SK-N-SH (cell line): ENCODE measurements around the gene MAML3. TPM values are rescaled to one million over a fixed set of nuclear protein-coding genes. Genes with fewer than 3 reads are reported as not detected.

Source experiments
- CTCF ChIA-PET: fragments of 300-600, 350-600 bp; formaldehyde crosslinking; extraction: SDS; loops from one replicate; lab custom pipeline; 2021; lab: Yijun Ruan, JAX
- POLR2A ChIA-PET: fragments of 350-600 bp; sonication (Branson Sonifier 250); formaldehyde crosslinking; extraction: SDS; loops from one replicate; lab custom pipeline; 2020; ENCODE audit warnings: antibody characterized with exemption, inconsistent platforms; lab: Yijun Ruan, JAX
- DNase-seq: peaks from one replicate; pipeline ENCODE4 v3.0.0; 2012
- H2AFZ ChIP-seq: fragments of 200-600 bp; sonication (generic); 2 replicates; pipeline ENCODE4 v1.8.1; 2016; ENCODE audit warnings: antibody characterized with exemption, mild to moderate bottlenecking, low read depth
- H3F3A ChIP-seq: fragments of 200-600 bp; sonication (generic); replicated peaks from 2 replicates; pipeline ENCODE3; 2016; ENCODE audit warnings: antibody characterized with exemption, mild to moderate bottlenecking; ENCODE audit not compliant: insufficient read depth
- H3K27ac ChIP-seq, 2 experiments: fragments of 200-500 bp in 1 of 2; fragments of 200-600 bp in 1 of 2; sonication (Bioruptor generic) in 1 of 2; sonication (generic), shearing (Covaris generic) in 1 of 2; 2 replicates each; pipeline versions ENCODE4 v1.5.1 to v1.6.1; 2014 to 2016; ENCODE audit warnings: low read depth in 2 of 2, inconsistent platforms in 1 of 2, low read length in 1 of 2, mild to moderate bottlenecking in 1 of 2, mixed read lengths in 1 of 2
- H3K27me3 ChIP-seq: fragments of 200-600 bp; sonication (generic), shearing (Covaris generic); 2 replicates; pipeline ENCODE4 v1.6.1; 2016; ENCODE audit warnings: mixed run types; ENCODE audit not compliant: insufficient read depth
- H3K36me3 ChIP-seq, 2 experiments: fragments of 200-500 bp in 1 of 2; fragments of 200-600 bp in 1 of 2; sonication (Bioruptor generic) in 1 of 2; sonication (generic) in 1 of 2; replicated peaks in 1 of 2; 2 replicates each; pipeline versions ENCODE3 to v1.5.1; 2014 to 2016; ENCODE audit warnings: low read length in 1 of 2, mild to moderate bottlenecking in 1 of 2; ENCODE audit not compliant: insufficient read depth in 2 of 2, control insufficient read depth in 1 of 2
- H3K4me1 ChIP-seq, 2 experiments: fragments of 200-500 bp in 1 of 2; fragments of 200-600 bp in 1 of 2; sonication (Bioruptor generic) in 1 of 2; sonication (generic), shearing (Covaris generic) in 1 of 2; 2 replicates each; pipeline versions ENCODE4 v1.5.1 to v1.6.1; 2014 to 2016; ENCODE audit warnings: low read depth in 1 of 2, low read length in 1 of 2, mixed run types in 1 of 2; ENCODE audit not compliant: insufficient read depth in 2 of 2, control insufficient read depth in 1 of 2
- H3K4me2 ChIP-seq: fragments of 200-600 bp; sonication (generic), shearing (Covaris generic); 2 replicates; pipeline ENCODE4 v1.6.1; 2017; ENCODE audit warnings: mixed run types
- H3K4me3 ChIP-seq, 2 experiments: fragments of 200-500 bp in 1 of 2; fragments of 200-600 bp in 1 of 2; sonication (Bioruptor generic) in 1 of 2; sonication (generic), shearing (Covaris generic) in 1 of 2; 2 replicates each; pipeline versions ENCODE4 v1.5.1 to v1.8.1; 2014 to 2016; ENCODE audit warnings: low read depth in 2 of 2, inconsistent platforms in 1 of 2, low read length in 1 of 2, mild to moderate bottlenecking in 1 of 2, mixed read lengths in 1 of 2, moderate library complexity in 1 of 2
- H3K79me2 ChIP-seq: fragments of 200-600 bp; sonication (generic); 2 replicates; pipeline ENCODE4 v1.8.1; 2017; ENCODE audit warnings: mild to moderate bottlenecking; ENCODE audit not compliant: insufficient read depth
- H3K9ac ChIP-seq: fragments of 200-600 bp; sonication (generic); 2 replicates; pipeline ENCODE4 v1.6.1; 2017; ENCODE audit warnings: mixed run types
- H3K9me2 ChIP-seq: fragments of 200-600 bp; sonication (generic); 2 replicates; pipeline ENCODE4 v1.6.1; 2017; ENCODE audit warnings: mixed run types
- H3K9me3 ChIP-seq: fragments of 200-600 bp; sonication (generic); 2 replicates; pipeline ENCODE4 v1.6.1; 2017; ENCODE audit warnings: mixed run types, mild to moderate bottlenecking, moderate library complexity
- H4K20me1 ChIP-seq: fragments of 200-600 bp; sonication (generic); 2 replicates; pipeline ENCODE4 v1.6.1; 2017; ENCODE audit warnings: mild to moderate bottlenecking, mixed run types; ENCODE audit not compliant: insufficient read depth
- CHD2 ChIP-seq: fragments of 150-350 bp; IDR thresholded peaks from 2 replicates; pipeline ENCODE4 v1.6.1; 2018; ENCODE audit warnings: low read length; ENCODE audit not compliant: partially characterized antibody
- EP300 ChIP-seq, 2 experiments: IDR thresholded peaks; 2 replicates each; pipeline versions ENCODE4 v1.4.0 to v1.6.1; 2012; ENCODE audit warnings: borderline replicate concordance in 1 of 2, low read depth in 1 of 2, low read length in 1 of 2
- FOSL2 ChIP-seq: IDR thresholded peaks from 2 replicates; pipeline ENCODE4 v1.4.0; 2012; ENCODE audit warnings: low read depth, mild to moderate bottlenecking, moderate library complexity, borderline replicate concordance
- FOXM1 ChIP-seq: IDR thresholded peaks from 2 replicates; pipeline ENCODE4 v1.4.0; 2012; ENCODE audit warnings: low read depth, mild to moderate bottlenecking
- GABPA ChIP-seq: IDR thresholded peaks from 2 replicates; pipeline ENCODE4 v1.4.0; 2012; ENCODE audit warnings: low read depth, mild to moderate bottlenecking
- JUND ChIP-seq: IDR thresholded peaks from 2 replicates; pipeline ENCODE4 v1.4.0; 2012
- TEAD4 ChIP-seq: IDR thresholded peaks from 2 replicates; pipeline ENCODE4 v1.4.0; 2012; ENCODE audit warnings: mild to moderate bottlenecking, borderline replicate concordance; ENCODE audit not compliant: insufficient read depth
- USF2 ChIP-seq: fragments of 150-350 bp; IDR thresholded peaks from 2 replicates; pipeline ENCODE4 v1.6.1; 2017; ENCODE audit warnings: antibody characterized with exemption, low read length, low read depth, borderline replicate concordance
- WGBS: methylation state at CpG from one replicate; pipeline ENCODE4 v1.1.6; 2017; ENCODE audit warnings: low lambda C conversion rate; 5-methylcytosine and 5-hydroxymethylcytosine counted together
- polyA plus RNA-seq, 3 experiments: library from polyadenylated mRNA; depleted of rRNA; stranded (reverse); fragments of >200 nt; gene quantifications; 2 replicates each; pipeline ENCODE4 v1.2.3, GENCODE V29; 2012
- TF ChIP-seq, protein P1 (sequence below): fragments of 150-350 bp; IDR thresholded peaks from 2 replicates; pipeline ENCODE4 v1.6.1; 2016; ENCODE audit warnings: mild to moderate bottlenecking, low read depth, low read length
- TF ChIP-seq, protein P2 (sequence below): fragments of 200-600 bp; sonication (generic); IDR thresholded peaks from 2 replicates; pipeline ENCODE4 v1.6.1; 2017; ENCODE audit warnings: antibody characterized with exemption, mild to moderate bottlenecking, moderate library complexity
- TF ChIP-seq, protein P3 (sequence below): IDR thresholded peaks from 2 replicates; pipeline ENCODE4; 2012
- TF ChIP-seq, protein P4 (sequence below): IDR thresholded peaks from 2 replicates; pipeline ENCODE4 v1.6.1; 2012; ENCODE audit warnings: mild to moderate bottlenecking, low read depth, low read length, moderate library complexity

Gene MAML3
- polyA plus RNA-seq, 1 of the 3 experiments (the other 2 are of a cell fraction), result 5.3 TPM

DNA sequence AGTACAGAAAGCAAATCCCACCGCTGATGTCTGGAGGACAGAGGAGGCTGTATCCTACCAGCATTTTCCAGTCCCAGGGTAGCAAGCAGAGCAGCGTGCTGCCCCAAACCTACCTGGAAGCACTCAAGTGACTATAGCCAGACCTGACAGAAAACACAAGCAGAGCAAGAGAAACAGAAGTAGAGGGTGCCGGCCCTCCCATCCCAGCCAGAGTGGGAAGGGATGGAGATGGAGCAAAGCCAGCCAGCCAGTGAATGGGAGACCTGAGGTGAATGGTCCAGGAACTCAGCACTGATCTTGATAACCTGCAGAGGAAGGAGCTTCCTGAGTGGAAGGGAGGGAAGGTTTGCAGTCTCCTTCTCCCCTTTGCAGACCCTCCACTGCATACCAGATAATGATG lies 185.2 kb downstream of the MAML3 start:
- no peak for DNase-seq
- TF ChIP-seq, protein P1, sequence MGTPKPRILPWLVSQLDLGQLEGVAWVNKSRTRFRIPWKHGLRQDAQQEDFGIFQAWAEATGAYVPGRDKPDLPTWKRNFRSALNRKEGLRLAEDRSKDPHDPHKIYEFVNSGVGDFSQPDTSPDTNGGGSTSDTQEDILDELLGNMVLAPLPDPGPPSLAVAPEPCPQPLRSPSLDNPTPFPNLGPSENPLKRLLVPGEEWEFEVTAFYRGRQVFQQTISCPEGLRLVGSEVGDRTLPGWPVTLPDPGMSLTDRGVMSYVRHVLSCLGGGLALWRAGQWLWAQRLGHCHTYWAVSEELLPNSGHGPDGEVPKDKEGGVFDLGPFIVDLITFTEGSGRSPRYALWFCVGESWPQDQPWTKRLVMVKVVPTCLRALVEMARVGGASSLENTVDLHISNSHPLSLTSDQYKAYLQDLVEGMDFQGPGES, result no peak
- TF ChIP-seq, protein P2, sequence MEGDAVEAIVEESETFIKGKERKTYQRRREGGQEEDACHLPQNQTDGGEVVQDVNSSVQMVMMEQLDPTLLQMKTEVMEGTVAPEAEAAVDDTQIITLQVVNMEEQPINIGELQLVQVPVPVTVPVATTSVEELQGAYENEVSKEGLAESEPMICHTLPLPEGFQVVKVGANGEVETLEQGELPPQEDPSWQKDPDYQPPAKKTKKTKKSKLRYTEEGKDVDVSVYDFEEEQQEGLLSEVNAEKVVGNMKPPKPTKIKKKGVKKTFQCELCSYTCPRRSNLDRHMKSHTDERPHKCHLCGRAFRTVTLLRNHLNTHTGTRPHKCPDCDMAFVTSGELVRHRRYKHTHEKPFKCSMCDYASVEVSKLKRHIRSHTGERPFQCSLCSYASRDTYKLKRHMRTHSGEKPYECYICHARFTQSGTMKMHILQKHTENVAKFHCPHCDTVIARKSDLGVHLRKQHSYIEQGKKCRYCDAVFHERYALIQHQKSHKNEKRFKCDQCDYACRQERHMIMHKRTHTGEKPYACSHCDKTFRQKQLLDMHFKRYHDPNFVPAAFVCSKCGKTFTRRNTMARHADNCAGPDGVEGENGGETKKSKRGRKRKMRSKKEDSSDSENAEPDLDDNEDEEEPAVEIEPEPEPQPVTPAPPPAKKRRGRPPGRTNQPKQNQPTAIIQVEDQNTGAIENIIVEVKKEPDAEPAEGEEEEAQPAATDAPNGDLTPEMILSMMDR, result no peak
- TF ChIP-seq GABPA (no peak), FOXM1 (no peak), EP300 (IDR thresholded peaks at IDR 0.05; ENCODE audit: borderline replicate concordance in 1 of 2, low read depth in 1 of 2, low read length in 1 of 2) (no peak), CHD2 (no peak), FOSL2 (no peak), JUND (no peak), TEAD4 (no peak), USF2 (no peak)
- TF ChIP-seq, protein P3, sequence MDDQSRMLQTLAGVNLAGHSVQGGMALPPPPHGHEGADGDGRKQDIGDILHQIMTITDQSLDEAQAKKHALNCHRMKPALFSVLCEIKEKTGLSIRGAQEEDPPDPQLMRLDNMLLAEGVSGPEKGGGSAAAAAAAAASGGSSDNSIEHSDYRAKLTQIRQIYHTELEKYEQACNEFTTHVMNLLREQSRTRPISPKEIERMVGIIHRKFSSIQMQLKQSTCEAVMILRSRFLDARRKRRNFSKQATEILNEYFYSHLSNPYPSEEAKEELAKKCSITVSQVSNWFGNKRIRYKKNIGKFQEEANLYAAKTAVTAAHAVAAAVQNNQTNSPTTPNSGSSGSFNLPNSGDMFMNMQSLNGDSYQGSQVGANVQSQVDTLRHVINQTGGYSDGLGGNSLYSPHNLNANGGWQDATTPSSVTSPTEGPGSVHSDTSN, result no peak
- TF ChIP-seq, protein P4, sequence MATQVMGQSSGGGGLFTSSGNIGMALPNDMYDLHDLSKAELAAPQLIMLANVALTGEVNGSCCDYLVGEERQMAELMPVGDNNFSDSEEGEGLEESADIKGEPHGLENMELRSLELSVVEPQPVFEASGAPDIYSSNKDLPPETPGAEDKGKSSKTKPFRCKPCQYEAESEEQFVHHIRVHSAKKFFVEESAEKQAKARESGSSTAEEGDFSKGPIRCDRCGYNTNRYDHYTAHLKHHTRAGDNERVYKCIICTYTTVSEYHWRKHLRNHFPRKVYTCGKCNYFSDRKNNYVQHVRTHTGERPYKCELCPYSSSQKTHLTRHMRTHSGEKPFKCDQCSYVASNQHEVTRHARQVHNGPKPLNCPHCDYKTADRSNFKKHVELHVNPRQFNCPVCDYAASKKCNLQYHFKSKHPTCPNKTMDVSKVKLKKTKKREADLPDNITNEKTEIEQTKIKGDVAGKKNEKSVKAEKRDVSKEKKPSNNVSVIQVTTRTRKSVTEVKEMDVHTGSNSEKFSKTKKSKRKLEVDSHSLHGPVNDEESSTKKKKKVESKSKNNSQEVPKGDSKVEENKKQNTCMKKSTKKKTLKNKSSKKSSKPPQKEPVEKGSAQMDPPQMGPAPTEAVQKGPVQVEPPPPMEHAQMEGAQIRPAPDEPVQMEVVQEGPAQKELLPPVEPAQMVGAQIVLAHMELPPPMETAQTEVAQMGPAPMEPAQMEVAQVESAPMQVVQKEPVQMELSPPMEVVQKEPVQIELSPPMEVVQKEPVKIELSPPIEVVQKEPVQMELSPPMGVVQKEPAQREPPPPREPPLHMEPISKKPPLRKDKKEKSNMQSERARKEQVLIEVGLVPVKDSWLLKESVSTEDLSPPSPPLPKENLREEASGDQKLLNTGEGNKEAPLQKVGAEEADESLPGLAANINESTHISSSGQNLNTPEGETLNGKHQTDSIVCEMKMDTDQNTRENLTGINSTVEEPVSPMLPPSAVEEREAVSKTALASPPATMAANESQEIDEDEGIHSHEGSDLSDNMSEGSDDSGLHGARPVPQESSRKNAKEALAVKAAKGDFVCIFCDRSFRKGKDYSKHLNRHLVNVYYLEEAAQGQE, result no peak
- no peaks in the 10 kb centered on the region for H3K27me3 ChIP-seq

More for the DNA sequence above, 185.2 kb downstream of the MAML3 start:
- no peak overlapping the region for H3K9ac ChIP-seq
- CTCF ChIA-PET, result no interaction called here
- H3K4me2 ChIP-seq, result no peak overlapping the region
- 94% methylated on average over 3 of the region's 3 CpGs for WGBS
- H4K20me1 ChIP-seq, result no peaks in the 10 kb centered on the region
- H3K9me2 ChIP-seq, result no peaks in the 10 kb centered on the region
- POLR2A ChIA-PET, result interaction anchor here (1.3 kb wide), 1 partner anchor 61 kb away, joined by 3 read pairs; no protein-coding TSS in a partner anchor
- no peak overlapping the region for H2AFZ ChIP-seq
- H3K4me1 ChIP-seq, result peaks cover 10 to 51% of the 10 kb centered on the region in 2 experiments; a peak in 3 of 4 replicates
- no peaks in the 10 kb centered on the region for H3K9me3 ChIP-seq
- no peak overlapping the region for H3K4me3 ChIP-seq
- H3K79me2 ChIP-seq, result no peaks in the 10 kb centered on the region
- H3K27ac ChIP-seq, result peak overlapping the region in 1 of 2 experiments; percentile 100; a peak in 2 of 4 replicates
- no peaks in the 10 kb centered on the region for H3F3A ChIP-seq
- H3K36me3 ChIP-seq, result no peaks in the 10 kb centered on the region
